IPS-18c (cell line): Measurements from ENCODE around the gene LRRC8D.
A peak's percentile ranks its signal among the peaks of the same experiment; 100 is the strongest.

ENCODE experiments used
- H3K4me3 ChIP-seq: 2 replicates; pipeline ENCODE4 v1.7.0; 2013; ENCODE audit warnings: low read depth, mild to moderate bottlenecking, low read length, moderate library complexity; ENCODE audit not compliant: insufficient read depth
- H3K9me3 ChIP-seq: one replicate; pipeline ENCODE4 v1.6.1; 2013; ENCODE audit warnings: mild to moderate bottlenecking, low read length, moderate library complexity; ENCODE audit not compliant: control insufficient read depth, insufficient read depth

LRRC8D gene

DNA sequence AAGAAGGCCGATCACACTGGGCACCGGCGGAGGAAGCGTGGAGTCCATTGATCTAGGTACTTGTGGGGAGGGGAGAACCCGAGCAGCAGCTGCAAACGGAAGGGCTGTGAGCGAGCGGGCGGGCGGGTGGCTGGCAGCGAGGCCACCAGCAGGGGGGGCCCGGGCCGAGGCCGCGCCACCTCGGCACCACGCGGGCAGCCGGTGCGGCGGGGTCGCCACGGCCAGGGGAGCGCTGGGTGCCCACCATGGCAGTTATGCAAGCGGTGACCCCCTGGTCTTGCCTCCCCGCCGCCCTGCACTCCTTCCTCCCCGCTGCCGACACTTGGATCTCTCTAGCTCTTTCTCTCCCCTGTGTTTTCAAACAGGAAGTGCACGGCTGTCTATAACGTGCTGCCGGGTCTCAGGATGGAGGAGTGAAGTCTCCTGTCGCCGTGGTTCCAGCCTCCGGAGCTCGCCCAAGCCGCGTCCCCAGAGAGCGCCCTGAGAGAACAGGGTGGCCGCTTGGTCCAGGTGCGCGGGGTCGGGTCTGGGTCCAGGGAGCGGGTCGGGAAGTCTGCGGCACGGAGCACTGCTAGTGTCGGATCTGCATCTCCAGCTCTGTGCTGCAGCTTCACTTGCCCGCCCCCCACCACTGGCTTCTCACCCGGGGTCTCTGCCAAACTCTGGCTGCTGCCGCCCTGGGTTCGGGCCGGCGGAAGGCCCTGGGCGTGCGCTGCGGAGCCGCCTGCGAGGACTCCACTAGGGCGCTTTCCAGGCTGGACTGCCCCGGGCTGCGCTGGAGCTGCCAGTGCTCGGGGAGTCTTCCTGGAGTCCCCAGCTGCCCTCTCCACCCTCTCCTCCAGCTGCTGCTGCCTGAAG is 22.7 kb downstream of the LRRC8D start:
- Histone ChIP-seq H3K9me3 (no peaks in the 10 kb centered on the region), H3K4me3 (peak overlapping the region; percentile 66)

DNA sequence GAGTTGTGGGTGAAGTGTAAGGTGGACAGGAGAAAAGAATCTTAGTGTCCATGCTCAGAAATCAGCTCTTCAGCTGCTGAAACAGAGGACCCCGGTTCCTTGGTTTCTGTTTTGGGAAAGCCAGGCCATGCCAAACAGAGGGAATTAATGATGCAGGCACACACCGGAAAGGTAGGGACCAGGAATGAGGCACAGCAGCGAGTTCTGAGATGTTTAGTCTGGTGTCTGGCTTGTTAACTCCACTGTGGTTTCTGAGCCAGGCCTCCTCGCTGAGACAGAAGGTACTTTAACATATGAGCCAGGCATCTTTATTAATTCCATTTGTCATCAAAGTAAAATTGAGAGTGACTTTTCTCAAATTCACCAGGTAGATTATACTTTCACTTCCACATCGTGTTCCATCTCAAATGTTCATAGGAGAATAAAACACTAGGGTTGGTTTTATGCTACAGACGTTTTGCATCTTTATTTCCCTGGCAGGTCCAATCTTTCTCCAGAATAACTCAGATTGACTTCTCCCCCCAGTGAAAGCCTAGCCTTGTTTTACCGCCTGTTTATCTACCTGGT is 23.5 kb downstream of the LRRC8D start:
- H3K9me3 ChIP-seq: no peaks in the 10 kb centered on the region
- H3K4me3 ChIP-seq: no peak overlapping the region; the same call in 1 of the 2 replicates

DNA sequence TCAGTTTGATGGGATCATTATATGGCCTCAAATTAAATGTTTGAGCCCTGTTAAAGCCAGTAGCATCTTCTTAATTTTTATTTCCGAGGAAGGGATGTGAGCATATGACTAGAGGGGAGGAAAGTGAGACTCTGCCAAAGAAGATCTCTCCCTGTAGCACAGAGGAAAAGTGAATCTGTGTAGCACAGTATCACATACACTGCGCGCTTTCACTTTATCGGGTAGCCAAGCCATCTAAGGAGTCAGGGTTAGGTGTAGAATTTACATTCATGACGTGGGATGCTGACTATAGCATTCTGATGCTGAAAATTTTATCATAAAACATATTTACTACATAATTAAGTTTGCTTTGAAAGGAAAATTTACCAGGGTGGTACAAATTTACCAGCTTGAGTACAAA is 24.0 kb downstream of the LRRC8D start:
- H3K4me3 ChIP-seq: no peak overlapping the region
- H3K9me3 ChIP-seq: no peaks in the 10 kb centered on the region

DNA sequence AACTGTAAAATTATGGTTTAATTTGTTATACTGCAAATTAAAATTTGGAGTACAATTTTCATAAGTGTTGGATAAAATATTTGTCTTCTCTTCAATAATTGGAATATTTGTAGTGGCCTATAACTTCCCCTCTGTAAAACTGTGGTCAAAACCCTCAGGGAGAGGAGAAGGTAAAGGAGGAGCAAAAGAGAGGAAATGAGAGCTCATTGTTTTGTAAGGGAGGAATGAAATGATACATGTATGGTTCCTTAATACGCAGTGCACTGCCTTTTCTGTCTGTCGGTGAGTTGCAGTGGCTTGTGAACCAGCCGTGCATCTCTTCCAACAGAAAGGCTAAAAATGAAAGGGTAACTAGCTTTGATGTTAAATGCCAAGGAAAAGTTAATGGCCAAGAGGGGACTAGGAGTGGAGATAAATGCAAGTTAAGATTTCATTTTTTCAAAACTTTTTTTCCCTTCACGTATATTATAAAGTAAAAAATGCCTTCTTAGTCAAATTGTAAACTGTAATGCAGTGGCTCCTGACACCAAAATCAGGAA is 26.4 kb downstream of the LRRC8D start:
- Histone ChIP-seq H3K9me3 (no peaks in the 10 kb centered on the region), H3K4me3 (no peak overlapping the region)

DNA sequence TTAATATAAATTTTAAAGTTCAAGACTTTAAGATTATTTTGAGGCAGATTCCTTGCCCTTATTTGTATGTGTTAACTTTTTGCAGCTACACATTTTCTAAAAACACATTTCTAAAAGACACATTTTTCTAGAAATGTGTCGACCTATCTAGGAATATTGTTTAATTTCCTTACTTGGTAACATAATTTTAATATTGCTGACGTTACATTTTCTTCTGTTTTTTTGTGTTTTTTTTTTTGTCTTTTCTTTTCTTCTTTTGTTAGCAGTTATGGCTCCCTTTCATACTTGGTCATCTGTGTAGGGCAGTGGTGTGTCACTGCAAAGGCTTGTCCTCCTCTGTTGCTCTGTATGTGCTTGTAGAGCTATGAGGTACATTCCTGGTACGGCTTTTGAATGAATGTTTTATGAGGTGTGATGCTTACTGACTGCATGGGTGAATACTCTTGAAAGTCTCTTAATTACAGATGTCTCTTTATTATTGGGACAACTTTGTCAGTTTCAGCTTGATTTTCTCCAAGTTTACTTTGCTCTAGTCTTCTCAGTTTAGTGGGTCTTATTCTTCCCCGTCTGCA is 30.1 kb downstream of the LRRC8D start:
- H3K9me3 ChIP-seq: no peaks in the 10 kb centered on the region
- H3K4me3 ChIP-seq: no peak overlapping the region

DNA sequence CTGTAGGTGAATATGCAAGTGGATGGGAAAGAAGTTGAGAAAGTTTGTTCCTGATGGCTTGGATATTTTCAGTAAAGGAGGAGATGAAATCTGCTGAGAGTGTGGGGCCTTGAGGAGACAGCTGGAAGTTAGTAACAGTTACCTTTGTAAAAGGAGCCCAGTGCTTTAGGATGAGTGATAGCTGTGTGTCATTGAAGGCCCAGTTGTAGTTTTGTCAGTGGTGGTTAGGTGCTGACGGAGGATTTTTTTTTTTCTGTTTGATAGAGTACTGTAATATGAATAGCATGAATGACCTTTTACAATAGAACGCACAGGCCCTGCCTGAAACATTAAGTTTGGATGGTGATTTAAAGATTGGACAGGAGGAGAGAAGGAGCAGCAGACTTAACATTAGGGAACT is 33.3 kb downstream of the LRRC8D start:
- H3K9me3 ChIP-seq: no peaks in the 10 kb centered on the region
- no peak overlapping the region for H3K4me3 ChIP-seq

DNA sequence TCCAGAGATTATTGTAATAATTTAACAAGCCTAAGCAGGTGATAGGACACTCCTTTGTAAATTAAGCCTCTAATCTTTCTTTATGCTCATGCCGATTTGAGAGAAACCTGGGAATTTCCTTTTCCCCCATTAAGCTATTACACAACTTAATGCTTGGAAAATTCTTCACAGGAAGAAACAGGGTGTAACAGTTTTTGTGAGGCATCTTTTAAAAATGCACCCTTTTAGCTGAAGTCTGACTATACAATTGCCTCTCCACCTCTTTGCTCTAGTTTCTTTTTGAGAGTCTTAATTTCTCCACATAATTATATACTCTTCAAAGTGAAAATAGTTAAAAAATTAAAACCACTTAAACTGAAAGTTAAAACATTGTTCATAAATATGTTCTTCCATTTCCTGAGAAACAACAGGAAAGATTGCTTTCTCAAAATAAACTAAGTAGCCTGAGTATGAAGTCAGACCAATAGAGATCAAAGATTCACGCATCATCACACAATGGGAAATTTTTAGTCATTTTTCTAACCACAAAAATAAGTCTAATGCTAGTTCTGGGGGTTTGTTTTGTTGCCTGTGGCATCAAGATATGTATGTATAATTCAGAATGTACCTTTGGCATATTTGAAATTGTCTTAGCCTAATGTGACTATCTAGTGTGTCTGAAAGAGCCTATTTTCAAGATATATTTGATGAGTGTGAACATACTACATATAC is 34.7 kb downstream of the LRRC8D start:
- Histone ChIP-seq H3K4me3 (no peak overlapping the region), H3K9me3 (no peaks in the 10 kb centered on the region)

DNA sequence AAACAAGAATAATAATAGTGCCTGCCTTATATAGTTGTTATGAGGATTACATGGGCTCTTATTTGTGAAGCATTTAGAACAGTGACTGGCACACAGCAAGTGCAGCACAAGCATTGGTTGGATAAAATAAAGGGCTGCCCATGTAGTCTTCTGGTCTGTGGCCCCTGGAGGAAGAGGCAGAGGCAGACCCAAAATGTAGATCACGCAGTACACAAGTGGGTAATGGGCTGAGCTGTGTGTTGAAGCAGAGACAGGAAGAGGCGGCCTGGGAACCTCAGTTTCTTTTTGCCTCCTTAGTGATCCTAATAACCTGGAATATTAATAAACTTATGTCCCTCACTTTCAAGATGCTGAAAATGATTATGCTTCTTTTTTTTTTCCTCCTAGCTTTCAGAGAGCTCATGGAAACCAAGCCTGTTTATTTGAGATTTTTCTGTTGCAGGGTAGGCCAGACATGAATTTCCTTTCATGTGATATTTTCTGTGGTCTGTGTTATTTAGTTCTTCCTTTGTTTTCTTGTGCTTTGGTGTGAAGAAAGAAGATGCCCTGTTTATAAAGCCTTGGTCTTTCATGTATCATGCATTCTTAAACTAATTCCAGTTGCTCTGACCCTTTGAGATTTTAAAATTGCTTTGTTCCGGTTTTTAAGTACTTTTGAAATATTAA is 42.5 kb downstream of the LRRC8D start:
- H3K9me3 ChIP-seq: no peaks in the 10 kb centered on the region
- H3K4me3 ChIP-seq: no peak overlapping the region

DNA sequence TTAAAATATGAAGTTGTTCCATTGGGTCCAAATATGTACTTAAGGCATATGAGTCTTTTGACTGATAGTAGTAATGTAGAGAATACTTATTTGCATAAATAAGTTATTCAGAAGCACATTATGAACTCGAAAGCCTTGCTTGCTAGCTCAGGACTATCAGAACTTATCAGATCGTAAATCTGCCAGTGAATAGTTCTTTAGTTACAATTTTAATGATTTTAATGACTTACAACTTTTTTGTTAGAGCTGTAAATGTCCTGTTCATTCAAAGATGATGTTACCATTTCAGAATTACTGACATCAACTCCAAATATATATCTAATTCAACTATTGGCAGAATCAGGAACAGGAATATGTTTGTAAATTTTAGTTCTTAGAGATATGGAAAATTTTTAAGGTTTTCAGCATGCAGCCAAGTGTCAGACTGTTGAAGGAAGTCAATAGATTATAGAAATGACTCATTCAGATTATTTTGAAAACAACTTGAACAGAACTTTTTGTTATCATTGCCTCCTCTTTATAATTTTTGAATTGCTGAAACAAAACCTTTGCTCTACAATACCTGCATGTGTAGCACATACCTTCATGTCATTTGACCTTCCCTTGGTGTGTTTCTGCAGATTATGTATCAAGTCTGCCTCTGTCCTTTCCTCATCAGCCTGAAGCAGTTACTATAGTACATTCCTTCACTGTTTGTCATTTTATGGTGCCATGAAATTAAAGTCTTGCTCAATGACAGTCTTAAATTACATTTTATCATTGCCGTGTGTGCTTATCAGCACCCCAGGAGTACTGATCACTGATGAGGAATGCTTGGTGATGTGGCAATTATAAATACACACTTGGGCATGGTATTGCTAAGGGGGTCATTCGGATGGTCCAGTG is 44.9 kb downstream of the LRRC8D start:
- H3K9me3 ChIP-seq: no peaks in the 10 kb centered on the region
- no peak overlapping the region for H3K4me3 ChIP-seq

DNA sequence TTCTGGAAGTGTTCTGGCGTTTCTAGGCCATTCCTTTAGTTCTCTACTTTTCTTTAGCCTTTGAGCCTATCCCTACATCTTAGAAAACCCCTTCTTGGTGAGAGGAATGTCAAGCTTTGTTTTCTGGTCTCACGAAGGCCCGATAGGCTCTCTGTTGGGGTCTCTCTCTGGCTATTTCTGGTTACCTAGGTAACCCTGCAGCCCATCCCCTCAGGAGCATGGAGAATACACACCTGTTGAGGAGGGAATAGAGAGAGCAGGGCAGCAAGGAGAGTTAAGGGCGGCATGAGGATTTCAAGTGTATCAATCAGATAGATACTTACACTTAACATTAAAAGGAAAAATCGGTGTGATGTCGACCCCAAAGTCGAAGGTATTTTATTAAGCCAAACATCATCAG is 45.7 kb downstream of the LRRC8D start:
- Histone ChIP-seq H3K4me3 (no peak overlapping the region), H3K9me3 (no peaks in the 10 kb centered on the region)

DNA sequence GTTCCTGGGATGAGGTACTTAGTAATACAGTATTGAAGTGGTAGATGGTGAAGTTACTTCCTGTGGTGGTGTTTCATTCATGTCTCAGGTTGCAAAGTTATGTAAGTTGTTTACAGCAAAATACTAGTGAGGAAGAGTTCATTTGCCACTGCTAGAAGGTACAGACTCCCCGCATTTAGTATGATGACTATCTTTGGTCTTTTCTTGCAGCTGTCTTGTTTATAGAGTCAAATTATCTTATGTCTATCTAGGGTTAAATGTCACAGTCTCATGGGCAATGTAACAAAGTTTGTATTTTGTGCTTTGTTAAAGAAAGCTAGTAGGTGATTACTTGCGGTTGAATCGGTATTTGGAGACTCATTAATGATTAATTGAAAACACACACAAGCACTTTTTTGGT is 50.2 kb downstream of the LRRC8D start:
- no peaks in the 10 kb centered on the region for H3K9me3 ChIP-seq
- no peak overlapping the region for H3K4me3 ChIP-seq

DNA sequence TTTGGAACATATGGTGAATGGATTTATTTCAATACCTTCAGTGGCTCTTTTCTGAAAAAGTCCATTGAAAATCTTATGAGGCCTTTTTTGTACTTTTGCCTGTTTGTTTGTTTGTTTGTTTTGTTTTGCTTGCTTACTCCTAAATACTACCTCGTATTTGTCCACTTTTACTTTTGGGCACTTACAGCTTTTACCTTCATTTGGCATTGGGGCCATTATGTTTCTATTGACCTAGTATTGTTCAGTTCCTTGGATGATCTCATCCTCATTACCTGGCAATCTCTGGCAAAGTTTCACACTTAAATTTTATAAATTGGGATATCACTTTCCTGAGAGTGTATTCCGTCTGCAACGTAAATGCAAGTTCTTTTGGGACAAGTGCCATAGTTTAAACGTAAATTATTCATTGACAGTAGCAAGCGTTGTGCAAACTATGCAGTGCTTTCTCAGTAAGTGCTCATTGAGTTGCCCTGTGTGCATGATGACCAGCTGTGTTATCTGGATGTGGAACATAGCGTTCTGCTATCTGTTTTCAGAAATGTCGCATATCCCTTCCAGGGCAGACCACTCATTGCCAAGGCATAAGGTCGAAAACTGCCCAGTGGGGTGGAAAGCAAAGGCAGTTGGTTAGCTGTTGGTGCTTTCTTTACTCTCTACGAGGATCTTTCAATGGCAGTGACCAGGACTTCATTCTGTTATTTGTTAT is 51.1 kb downstream of the LRRC8D start:
- H3K9me3 ChIP-seq: no peaks in the 10 kb centered on the region
- no peak overlapping the region for H3K4me3 ChIP-seq

DNA sequence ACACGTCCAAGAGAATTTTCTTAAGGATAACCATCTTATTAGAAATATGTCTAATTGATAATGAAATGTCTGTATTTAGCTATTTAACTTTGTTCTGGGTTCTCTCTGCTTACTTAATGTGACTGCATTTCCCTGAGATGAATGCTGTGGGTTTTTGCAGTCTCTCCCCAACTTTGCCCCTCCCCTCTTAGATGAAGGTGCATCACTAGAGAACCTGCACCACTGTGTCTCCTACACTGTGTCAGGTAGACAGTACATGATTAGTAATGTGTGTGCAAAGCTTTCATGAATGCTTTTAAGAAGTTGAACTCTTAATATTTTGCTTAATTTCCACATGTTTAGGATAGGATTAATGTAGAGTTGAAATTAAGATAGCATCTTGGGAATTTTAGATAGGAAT is 51.7 kb downstream of the LRRC8D start:
- H3K4me3 ChIP-seq: no peak overlapping the region

DNA sequence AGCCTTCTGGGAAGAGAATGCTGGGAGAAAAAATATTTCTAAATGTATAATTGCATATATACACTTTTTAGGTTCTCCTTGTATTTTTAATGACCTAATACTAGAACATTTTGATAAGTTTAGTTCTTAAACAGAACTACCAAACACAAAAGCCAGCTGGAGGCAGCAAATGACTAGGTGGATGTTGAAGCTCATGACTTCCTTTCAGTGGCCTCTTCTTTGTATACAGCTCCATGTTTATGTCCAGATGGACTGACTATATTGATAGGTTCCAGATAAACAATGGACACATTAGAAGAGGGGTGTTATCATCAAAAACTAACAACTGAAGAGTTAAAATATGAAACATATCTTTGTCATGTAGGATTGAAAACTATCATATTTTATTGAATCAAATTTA is 52.5 kb downstream of the LRRC8D start:
- no peaks in the 10 kb centered on the region for H3K9me3 ChIP-seq
- no peak overlapping the region for H3K4me3 ChIP-seq

More for the DNA sequence above, 51.7 kb downstream of the LRRC8D start:
- no peaks in the 10 kb centered on the region for H3K9me3 ChIP-seq

DNA sequence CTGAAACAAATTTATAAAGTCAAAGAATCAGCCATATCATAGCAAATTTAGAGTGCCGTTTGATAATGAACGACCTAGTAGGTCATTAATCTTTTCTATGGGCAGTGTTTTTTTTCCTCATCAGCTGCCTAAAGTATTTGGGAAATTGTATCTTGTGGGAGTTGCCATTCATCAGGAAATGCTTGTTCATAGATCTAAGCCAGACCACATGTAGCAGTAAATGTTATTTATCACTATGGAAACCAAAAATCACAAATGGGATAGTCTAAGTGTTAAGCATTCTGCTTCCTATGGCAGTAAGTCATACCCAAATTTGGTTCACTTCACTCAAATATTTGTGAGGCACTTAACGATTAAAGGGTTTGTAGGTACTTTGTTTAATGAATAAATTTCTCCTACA is 52.9 kb downstream of the LRRC8D start:
- no peaks in the 10 kb centered on the region for H3K9me3 ChIP-seq
- H3K4me3 ChIP-seq: no peak overlapping the region

DNA sequence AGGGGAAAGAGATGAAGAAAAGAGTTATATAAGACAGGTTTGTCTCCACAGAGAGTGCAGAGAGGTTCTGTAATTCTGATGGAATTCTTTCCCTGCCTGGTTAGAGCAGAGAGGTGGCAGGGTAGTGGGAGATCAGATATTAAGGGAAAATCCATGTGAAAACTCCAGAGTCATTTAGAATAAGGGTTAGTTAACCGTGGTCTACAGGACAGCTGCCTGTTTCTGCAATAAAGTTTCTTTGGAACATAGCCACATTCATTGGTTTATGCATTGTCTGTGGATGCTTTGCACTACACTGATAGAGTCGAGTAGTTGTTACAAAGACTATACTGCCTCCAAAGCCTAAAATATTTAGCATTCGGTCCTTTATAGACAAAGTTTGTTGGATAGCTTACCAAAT is 55.6 kb downstream of the LRRC8D start:
- no peak overlapping the region for H3K4me3 ChIP-seq

More for the DNA sequence above, 55.6 kb downstream of the LRRC8D start:
- no peaks in the 10 kb centered on the region for H3K9me3 ChIP-seq
